NB4 (cell line): ENCODE results near the gene MALRD1.

Experiments used
- CTCF ChIP-seq: IDR thresholded peaks from one replicate; pipeline ENCODE4 v1.5.1; 2012; ENCODE audit warnings: low read depth, low read length
- MAX ChIP-seq: IDR thresholded peaks from 2 replicates; pipeline ENCODE4 v1.6.1; 2011; ENCODE audit warnings: low read depth, low read length
- POLR2A ChIP-seq: IDR thresholded peaks from 2 replicates; pipeline ENCODE4 v1.6.1; 2011; ENCODE audit warnings: mild to moderate bottlenecking; ENCODE audit not compliant: insufficient read length; ENCODE audit errors: extremely low read depth

DNA sequence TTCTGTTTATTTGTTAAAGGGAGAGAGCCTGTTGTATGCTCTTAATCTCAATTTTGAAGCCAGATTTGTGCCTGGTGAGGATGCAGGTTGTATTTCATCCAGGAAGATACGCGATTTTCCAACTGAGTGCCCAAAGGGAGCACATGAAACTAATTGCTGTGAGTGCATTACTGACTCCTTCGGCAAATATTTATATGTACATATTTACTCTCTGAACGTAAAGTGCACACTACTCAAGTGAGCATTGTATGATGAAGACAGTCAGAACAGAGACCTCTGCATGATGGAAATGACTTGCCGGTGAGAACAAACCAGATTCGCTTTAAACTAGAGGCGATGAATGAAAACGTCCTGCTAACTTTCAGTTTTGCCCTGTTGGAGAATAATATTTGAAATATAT lies 130.1 kb downstream of the MALRD1 start:
- TF ChIP-seq CTCF: no peak
- TF ChIP-seq POLR2A: no peak
- no peak for TF ChIP-seq MAX
